22Rv1 (cell line): Measurements from ENCODE around the gene CNKSR3.

Experiments
- CTCF ChIP-seq: fragments of 450-650 bp; IDR thresholded peaks from 2 replicates; pipeline ENCODE4 v1.5.1; 2017; ENCODE audit warnings: mild to moderate bottlenecking
- ZFX ChIP-seq: fragments of 450-650 bp; IDR thresholded peaks from 2 replicates; pipeline ENCODE4 v1.6.1; 2017; ENCODE audit warnings: antibody characterized with exemption, borderline replicate concordance

- TF ChIP-seq CTCF (no peak), ZFX (no peak)
These were observed 103.0 kb downstream of the CNKSR3 start for GRCh38 chr6:154407440-154407839.
